ENCODE data around the gene LBR.
A peak's percentile ranks its signal among the peaks of the same experiment; 100 is the strongest.

The LBR gene

GRCh38 chr1:225409051-225409450, 18.8 kb downstream of the LBR start:
- no peak overlapping the region for H3K27ac ChIP-seq (ENCODE audit: extremely low read depth, low read depth, low read length)
- H3K4me3 ChIP-seq (ENCODE audit: low read depth, low read length) = no peak overlapping the region
- TF ChIP-seq SALL2 (tag by site-specific recombination; IDR thresholded peaks at IDR 0.05; ENCODE audit: borderline replicate concordance) (no peak), ZNF704 (tag by site-specific recombination; IDR thresholded peaks at IDR 0.05) (no peak), ZNF639 (tag by site-specific recombination; IDR thresholded peaks at IDR 0.05) (no peak), MZF1 (tag by site-specific recombination; IDR thresholded peaks at IDR 0.05; ENCODE audit: borderline replicate concordance) (no peak), SP7 (tag by site-specific recombination; IDR thresholded peaks at IDR 0.05) (peak; percentile 99), OSR2 (tag by site-specific recombination; IDR thresholded peaks at IDR 0.05) (0 out of 2 replicates have a peak, but pooled peaks have one; percentile 13)
- POLR2A ChIA-PET = no interaction called here
- peaks cover 67 to 93% of the 10 kb centered on the region in 2 experiments for H3K36me3 ChIP-seq (ENCODE audit: control insufficient read depth in 2 of 2, insufficient read depth in 1 of 2, low read length in 2 of 2)
- no peaks in the 10 kb centered on the region for H3K9me3 ChIP-seq (ENCODE audit: control insufficient read depth, insufficient read depth, low read depth, low read length)
- CTCF ChIA-PET = interaction anchor here (0.6 to 1.2 kb wide), 2 partner anchors 9 to 393 kb away, joined by 3 read pairs; no protein-coding TSS in a partner anchor
- H3K4me1 ChIP-seq (ENCODE audit: control insufficient read depth, insufficient read depth, low read length) = no peaks in the 10 kb centered on the region; the same call in 1 of the 2 replicates

- TF ChIP-seq HOXD13 (CRISPR knock-in tag; IDR thresholded peaks at IDR 0.05; ENCODE audit: borderline replicate concordance) (no peak), EGR2 (tag by site-specific recombination; IDR thresholded peaks at IDR 0.05; ENCODE audit: low read depth) (0 out of 2 replicates have a peak, but pooled peaks have one; percentile 32)
- Histone ChIP-seq H3K27ac (ENCODE audit: extremely low read depth, low read depth, low read length) (no peak overlapping the region), H3K9me3 (ENCODE audit: control insufficient read depth, insufficient read depth, low read depth, low read length) (no peaks in the 10 kb centered on the region), H3K4me1 (ENCODE audit: control insufficient read depth, insufficient read depth, low read length) (no peaks in the 10 kb centered on the region; the same call in 1 of the 2 replicates), H3K36me3 (ENCODE audit: control insufficient read depth in 2 of 2, insufficient read depth in 1 of 2, low read length in 2 of 2) (peaks cover 70 to 92% of the 10 kb centered on the region in 2 experiments), H3K4me3 (ENCODE audit: low read depth, low read length) (no peak overlapping the region)
- CTCF ChIA-PET = interaction anchor here (0.6 to 1.2 kb wide), 2 partner anchors 10 to 12 kb away, joined by 3 to 7 read pairs; no protein-coding TSS in a partner anchor
- POLR2A ChIA-PET = no interaction called here
Observed at GRCh38 chr1:225408249-225408648, 19.6 kb downstream of the LBR start.

GRCh38 chr1:225407755-225408154, 20.1 kb downstream of the LBR start:
- Histone ChIP-seq H3K9me3 (ENCODE audit: control insufficient read depth, insufficient read depth, low read depth, low read length) (no peaks in the 10 kb centered on the region), H3K4me3 (ENCODE audit: low read depth, low read length) (no peak overlapping the region), H3K36me3 (ENCODE audit: control insufficient read depth in 2 of 2, insufficient read depth in 1 of 2, low read length in 2 of 2) (peaks cover 70 to 92% of the 10 kb centered on the region in 2 experiments), H3K4me1 (ENCODE audit: control insufficient read depth, insufficient read depth, low read length) (no peaks in the 10 kb centered on the region; the same call in 1 of the 2 replicates), H3K27ac (ENCODE audit: extremely low read depth, low read depth, low read length) (no peak overlapping the region)
- POLR2A ChIA-PET = no interaction called here
- no peak for TF ChIP-seq ZNF157 (tag by site-specific recombination; IDR thresholded peaks at IDR 0.05)
- TF ChIP-seq ZNF202 (tag by site-specific recombination; IDR thresholded peaks at IDR 0.05; ENCODE audit: borderline replicate concordance) = no peak
- no peak for TF ChIP-seq ZNF529 (tag by site-specific recombination; IDR thresholded peaks at IDR 0.05; ENCODE audit: insufficient replicate concordance)
- TF ChIP-seq YY1 (tag by site-specific recombination; IDR thresholded peaks at IDR 0.05) = no peak
- no peak for TF ChIP-seq SETDB1 (IDR thresholded peaks at IDR 0.05; ENCODE audit: insufficient read length, low read length)
- no peak for TF ChIP-seq ZNF24 (tag by site-specific recombination; IDR thresholded peaks at IDR 0.05)
- TF ChIP-seq ZNF341 (tag by site-specific recombination; IDR thresholded peaks at IDR 0.05; ENCODE audit: low read depth) = no peak
- TF ChIP-seq ZNF223 (tag by site-specific recombination; IDR thresholded peaks at IDR 0.05) = no peak
- no peak for TF ChIP-seq ZNF561 (tag by site-specific recombination; IDR thresholded peaks at IDR 0.05; ENCODE audit: borderline replicate concordance)
- TF ChIP-seq ZNF624 (tag by site-specific recombination; IDR thresholded peaks at IDR 0.05) = no peak
- TF ChIP-seq ZIC2 (tag by site-specific recombination; IDR thresholded peaks at IDR 0.05) = no peak
- no peak for TF ChIP-seq ZNF629 (tag by site-specific recombination; IDR thresholded peaks at IDR 0.05)
- no peak for TF ChIP-seq IKZF3 (tag by site-specific recombination; IDR thresholded peaks at IDR 0.05)
- TF ChIP-seq ATF2 (tag by site-specific recombination; IDR thresholded peaks at IDR 0.05; ENCODE audit: low read depth) = no peak
- TF ChIP-seq ZFP69B (tag by site-specific recombination; IDR thresholded peaks at IDR 0.05) = no peak
- CTCF ChIA-PET = interaction anchor here (0.6 kb wide), 1 partner anchor 9 kb away, joined by 3 read pairs; no protein-coding TSS in a partner anchor

All from HEK293 (cell line).